HFF-Myc (cell line): ENCODE data around the gene IL6.

Source experiments
- DNase-seq: peaks from one replicate; pipeline ENCODE4 v3.0.0-alpha.2; 2011; ENCODE audit warnings: low read depth; ENCODE audit errors: extremely low read depth
- H3K4me3 ChIP-seq: replicated peaks from 2 replicates; pipeline ENCODE4 v1.5.1; 2011; ENCODE audit warnings: low read depth, mild to moderate bottlenecking, control low read depth, low read length
- CTCF ChIP-seq: IDR thresholded peaks from 2 replicates; pipeline ENCODE4 v1.5.1; 2012; ENCODE audit warnings: mild to moderate bottlenecking, low read depth, low read length, control low read depth; ENCODE audit errors: missing control alignments

IL6 gene

GRCh38 chr7:22709857-22710256 lies 17.1 kb upstream of the IL6 start:
- H3K4me3 ChIP-seq = no peak overlapping the region

GRCh38 chr7:22712999-22713398 lies 14.0 kb upstream of the IL6 start:
- DNase-seq = no peak
- TF ChIP-seq CTCF = no peak
- no peak overlapping the region for H3K4me3 ChIP-seq

More at GRCh38 chr7:22709857-22710256, 17.1 kb upstream of the IL6 start:
- no peak for DNase-seq
- TF ChIP-seq CTCF = no peak

- no peak for DNase-seq
- H3K4me3 ChIP-seq = no peak overlapping the region
- TF ChIP-seq CTCF = no peak
Observed at GRCh38 chr7:22713463-22713862, 13.5 kb upstream of the IL6 start.

GRCh38 chr7:22715969-22716368 lies 11.0 kb upstream of the IL6 start:
- TF ChIP-seq CTCF = no peak
- no peak overlapping the region for H3K4me3 ChIP-seq
- no peak for DNase-seq

DNA sequence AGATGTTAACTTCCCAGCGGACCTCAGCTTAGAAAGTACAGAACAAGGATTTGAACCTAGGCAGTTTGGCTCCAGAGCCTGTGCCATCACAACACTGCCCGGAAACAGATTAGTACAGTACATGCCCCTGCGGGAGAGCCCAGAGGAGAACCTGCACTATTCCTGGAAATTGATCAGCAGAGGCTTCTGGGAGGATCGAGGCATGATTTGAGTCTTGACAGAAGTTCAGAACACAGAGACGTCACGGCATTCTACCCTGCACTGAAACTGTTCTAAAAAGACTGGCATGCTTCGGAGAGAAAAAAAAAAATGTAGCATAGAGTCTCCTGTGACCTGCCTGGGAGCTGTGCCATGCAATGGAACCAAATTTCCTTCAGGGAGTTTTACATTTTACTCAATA lies 9.2 kb upstream of the IL6 start:
- H3K4me3 ChIP-seq = no peak overlapping the region
- no peak for TF ChIP-seq CTCF
- no peak for DNase-seq

- TF ChIP-seq CTCF = no peak
- no peak for DNase-seq
- H3K4me3 ChIP-seq = no peak overlapping the region
Observed at GRCh38 chr7:22718200-22718711, 8.7 kb upstream of the IL6 start.

DNA sequence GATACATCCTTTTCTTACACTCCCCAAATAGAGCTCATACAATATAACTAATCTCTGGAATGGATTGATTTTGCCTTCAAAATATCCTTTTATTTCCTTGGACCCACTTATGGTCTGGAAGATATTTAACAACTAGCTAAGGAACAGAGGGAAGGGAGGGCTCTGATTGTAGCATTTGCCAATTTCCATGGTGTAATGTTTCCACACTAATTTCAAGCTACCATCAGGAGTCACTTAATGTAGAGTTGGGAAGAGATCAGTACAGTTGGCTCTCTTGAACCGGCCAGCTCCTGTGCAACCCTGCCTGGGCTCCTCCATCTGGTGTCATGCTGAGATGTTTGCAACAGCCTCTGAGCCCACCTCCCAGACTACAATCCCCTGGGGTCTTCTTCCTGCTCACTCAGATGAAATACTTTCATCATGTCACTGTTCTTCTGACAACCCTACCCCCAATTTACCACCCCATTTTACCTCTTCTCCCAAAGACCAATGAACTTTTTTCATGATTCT lies 8.0 kb upstream of the IL6 start:
- no peak overlapping the region for H3K4me3 ChIP-seq
- DNase-seq = no peak
- TF ChIP-seq CTCF = no peak
